ENCODE results near the gene TNIP3. TPM values are rescaled to one million over a fixed set of nuclear protein-coding genes. Genes with fewer than 3 reads are reported as not detected.

The TNIP3 gene
- total and polyA plus RNA-seq, 4 donors: 1.6 to 59.2 (median 7.2) TPM

GRCh38 chr4:121096629-121097028, 67.5 kb downstream of the TNIP3 start:
- Histone ChIP-seq H3K27ac (ENCODE audit: low read depth in 1 of 2, low read length in 1 of 2) (no peak overlapping the region), H3K4me1 (ENCODE audit: control insufficient read depth in 5 of 5, insufficient read depth in 5 of 5, low read length in 5 of 5) (peaks cover 0 to 14% (median 0%) of the 10 kb centered on the region in 5 donors), H3K9me3 (ENCODE audit: control insufficient read depth in 4 of 4, insufficient read depth in 3 of 4, low read length in 3 of 4) (no peaks in the 10 kb centered on the region), H3K4me3 (no peak overlapping the region), H3K27me3 (ENCODE audit: control insufficient read depth in 3 of 3, insufficient read depth in 3 of 3, low read length in 2 of 3) (no peaks in the 10 kb centered on the region), H3K9ac (ENCODE audit: insufficient read depth in 1 of 2, low read length in 2 of 2) (no peak overlapping the region), H3K36me3 (ENCODE audit: control insufficient read depth in 4 of 4, insufficient read depth in 4 of 4, low read length in 4 of 4) (no peaks in the 10 kb centered on the region)
- 14 to 32% methylated on average over 2 of the region's 2 CpGs for WGBS, 2 donors
- TF ChIP-seq CTCF (IDR thresholded peaks at IDR 0.05; ENCODE audit: control extremely low read depth, extremely low read depth): peak; percentile 25
- ATAC-seq (ENCODE audit: insufficient read depth, low FRiP score) (peak; percentile 28), DNase-seq (peak in 2 of 3 donors; percentile 86)

GRCh38 chr4:121096191-121096590, 67.9 kb downstream of the TNIP3 start:
- DNase-seq: no peak
- no peaks in the 10 kb centered on the region for H3K9me3 ChIP-seq (ENCODE audit: control insufficient read depth in 4 of 4, insufficient read depth in 3 of 4, low read length in 3 of 4)
- ATAC-seq (ENCODE audit: insufficient read depth, low FRiP score): no peak
- no peak for TF ChIP-seq CTCF (IDR thresholded peaks at IDR 0.05; ENCODE audit: control extremely low read depth, extremely low read depth)
- H3K4me1 ChIP-seq (ENCODE audit: control insufficient read depth in 5 of 5, insufficient read depth in 5 of 5, low read length in 5 of 5): peaks cover 0 to 14% (median 0%) of the 10 kb centered on the region in 5 donors
- no peak overlapping the region for H3K27ac ChIP-seq (ENCODE audit: low read depth in 1 of 2, low read length in 1 of 2)
- no peak overlapping the region for H3K4me3 ChIP-seq
- H3K36me3 ChIP-seq (ENCODE audit: control insufficient read depth in 4 of 4, insufficient read depth in 4 of 4, low read length in 4 of 4): no peaks in the 10 kb centered on the region
- no peaks in the 10 kb centered on the region for H3K27me3 ChIP-seq (ENCODE audit: control insufficient read depth in 3 of 3, insufficient read depth in 3 of 3, low read length in 2 of 3)
- no peak overlapping the region for H3K9ac ChIP-seq (ENCODE audit: insufficient read depth in 1 of 2, low read length in 2 of 2)

GRCh38 chr4:121094297-121094966, 69.7 kb downstream of the TNIP3 start:
- ATAC-seq (ENCODE audit: insufficient read depth, low FRiP score) (no peak), DNase-seq (no peak)
- Histone ChIP-seq H3K4me1 (ENCODE audit: control insufficient read depth in 5 of 5, insufficient read depth in 5 of 5, low read length in 5 of 5) (peaks cover 0 to 14% (median 0%) of the 10 kb centered on the region in 5 donors), H3K4me3 (no peak overlapping the region), H3K27ac (ENCODE audit: low read depth in 1 of 2, low read length in 1 of 2) (no peak overlapping the region), H3K9me3 (ENCODE audit: control insufficient read depth in 4 of 4, insufficient read depth in 3 of 4, low read length in 3 of 4) (no peaks in the 10 kb centered on the region), H3K9ac (ENCODE audit: insufficient read depth in 1 of 2, low read length in 2 of 2) (no peak overlapping the region), H3K36me3 (ENCODE audit: control insufficient read depth in 4 of 4, insufficient read depth in 4 of 4, low read length in 4 of 4) (no peaks in the 10 kb centered on the region), H3K27me3 (ENCODE audit: control insufficient read depth in 3 of 3, insufficient read depth in 3 of 3, low read length in 2 of 3) (no peaks in the 10 kb centered on the region)
- 75 to 83% methylated on average over 3 of the region's 3 CpGs for WGBS, 2 donors
- TF ChIP-seq CTCF (IDR thresholded peaks at IDR 0.05; ENCODE audit: control extremely low read depth, extremely low read depth): no peak

GRCh38 chr4:121093261-121093660, 70.9 kb downstream of the TNIP3 start:
- no peak for TF ChIP-seq CTCF (IDR thresholded peaks at IDR 0.05; ENCODE audit: control extremely low read depth, extremely low read depth)
- no peaks in the 10 kb centered on the region for H3K27me3 ChIP-seq (ENCODE audit: control insufficient read depth in 3 of 3, insufficient read depth in 3 of 3, low read length in 2 of 3)
- peaks cover 0 to 14% (median 0%) of the 10 kb centered on the region in 5 donors for H3K4me1 ChIP-seq (ENCODE audit: control insufficient read depth in 5 of 5, insufficient read depth in 5 of 5, low read length in 5 of 5)
- no peak overlapping the region for H3K4me3 ChIP-seq
- H3K9ac ChIP-seq (ENCODE audit: insufficient read depth in 1 of 2, low read length in 2 of 2): no peak overlapping the region
- H3K27ac ChIP-seq (ENCODE audit: low read depth in 1 of 2, low read length in 1 of 2): no peak overlapping the region
- DNase-seq (no peak), ATAC-seq (ENCODE audit: insufficient read depth, low FRiP score) (no peak)
- H3K9me3 ChIP-seq (ENCODE audit: control insufficient read depth in 4 of 4, insufficient read depth in 3 of 4, low read length in 3 of 4): no peaks in the 10 kb centered on the region
- H3K36me3 ChIP-seq (ENCODE audit: control insufficient read depth in 4 of 4, insufficient read depth in 4 of 4, low read length in 4 of 4): no peaks in the 10 kb centered on the region
